SIG-M5 treated with dmso at 0.1 percent for 504 hours (cell line): ENCODE measurements around the gene NIT1.
"Not testable (repeated sequence)": the region's sequence is repeated elsewhere in the genome, so short reads cannot be mapped to it uniquely, and the experiment has no call there.

ENCODE experiments used
- DNase-seq: peaks from one replicate; lab custom pipeline; 2025; ENCODE audit not compliant: unreplicated experiment; lab: John Stamatoyannopoulos, UW

The NIT1 gene

GRCh38 chr1:161111527-161111926, 6.4 kb upstream of the NIT1 start:
- peak; percentile 62 for DNase-seq

DNA sequence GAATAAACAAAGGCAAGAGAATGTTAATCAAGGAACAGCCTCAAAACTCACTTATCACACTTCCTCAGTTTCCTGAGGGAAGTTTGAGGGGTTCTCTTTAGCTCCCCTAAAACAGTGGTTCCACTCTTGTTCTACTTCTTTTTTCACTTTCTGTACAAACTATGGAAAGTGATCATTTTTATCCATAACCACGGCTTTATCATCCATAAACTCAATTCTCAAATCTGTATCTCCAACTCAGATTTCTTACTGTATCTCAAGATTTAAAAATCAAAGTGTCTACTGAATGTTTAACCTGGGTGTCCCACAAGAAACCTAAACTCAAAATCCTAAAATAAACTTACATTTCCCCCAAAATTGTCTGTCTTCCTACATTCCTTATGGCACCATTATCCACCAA, 4.0 kb upstream of the NIT1 start:
- DNase-seq = no peak

- DNase-seq = no peak
Observed at GRCh38 chr1:161114556-161114955, 3.3 kb upstream of the NIT1 start.

DNA sequence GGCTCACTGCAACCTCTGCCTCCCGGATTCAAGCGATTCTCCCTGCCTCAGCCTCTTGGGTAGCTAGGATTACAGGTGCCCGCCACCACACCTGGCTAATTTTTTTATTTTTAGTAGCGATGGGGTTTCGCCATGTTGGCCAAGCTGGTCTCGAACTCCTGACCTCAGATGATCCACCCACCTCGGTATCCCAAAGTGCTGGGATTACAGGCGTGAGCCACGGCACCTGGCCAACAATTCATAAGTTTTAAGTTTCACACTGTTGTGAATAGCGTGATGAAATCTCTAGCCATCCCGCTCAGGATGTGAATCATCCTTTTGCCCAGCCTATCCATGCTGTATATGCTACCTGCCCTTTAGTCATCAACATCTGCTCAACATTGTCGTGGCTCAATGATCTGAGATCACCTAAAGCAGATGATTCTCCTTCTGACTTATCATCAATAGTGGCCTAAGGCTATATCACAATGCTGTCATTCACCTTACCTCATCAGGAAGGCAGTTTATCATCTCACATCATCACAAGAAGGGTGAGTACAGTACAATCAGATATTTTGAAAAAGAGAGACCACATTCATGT, 2.7 kb upstream of the NIT1 start:
- DNase-seq = peak; percentile 75

- DNase-seq = not testable (repeated sequence)
Observed at GRCh38 chr1:161115961-161116360, 1.9 kb upstream of the NIT1 start.

DNA sequence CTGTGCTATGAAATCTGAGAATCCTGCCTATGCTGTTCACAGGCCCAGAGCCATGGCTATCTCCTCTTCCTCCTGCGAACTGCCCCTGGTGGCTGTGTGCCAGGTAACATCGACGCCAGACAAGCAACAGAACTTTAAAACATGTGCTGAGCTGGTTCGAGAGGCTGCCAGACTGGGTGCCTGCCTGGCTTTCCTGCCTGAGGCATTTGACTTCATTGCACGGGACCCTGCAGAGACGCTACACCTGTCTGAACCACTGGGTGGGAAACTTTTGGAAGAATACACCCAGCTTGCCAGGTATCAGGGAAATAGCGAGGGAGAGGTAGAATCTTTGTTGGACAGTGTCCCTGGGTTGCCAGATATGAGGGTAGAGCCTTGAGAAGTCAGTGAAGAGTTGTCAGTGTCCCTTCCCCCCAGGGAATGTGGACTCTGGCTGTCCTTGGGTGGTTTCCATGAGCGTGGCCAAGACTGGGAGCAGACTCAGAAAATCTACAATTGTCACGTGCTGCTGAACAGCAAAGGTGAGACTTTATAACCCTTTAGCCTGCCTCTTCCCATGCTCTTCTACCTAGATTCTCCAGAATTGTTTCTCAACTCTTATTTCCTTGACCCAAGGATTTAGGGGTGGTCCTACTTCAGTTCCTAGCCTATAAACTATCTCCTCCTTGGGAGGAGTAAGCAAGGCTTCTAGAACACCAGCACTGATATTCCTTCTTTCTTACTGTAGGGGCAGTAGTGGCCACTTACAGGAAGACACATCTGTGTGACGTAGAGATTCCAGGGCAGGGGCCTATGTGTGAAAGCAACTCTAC, 1.4 kb downstream of the NIT1 start:
- DNase-seq = peak; percentile 90

DNA sequence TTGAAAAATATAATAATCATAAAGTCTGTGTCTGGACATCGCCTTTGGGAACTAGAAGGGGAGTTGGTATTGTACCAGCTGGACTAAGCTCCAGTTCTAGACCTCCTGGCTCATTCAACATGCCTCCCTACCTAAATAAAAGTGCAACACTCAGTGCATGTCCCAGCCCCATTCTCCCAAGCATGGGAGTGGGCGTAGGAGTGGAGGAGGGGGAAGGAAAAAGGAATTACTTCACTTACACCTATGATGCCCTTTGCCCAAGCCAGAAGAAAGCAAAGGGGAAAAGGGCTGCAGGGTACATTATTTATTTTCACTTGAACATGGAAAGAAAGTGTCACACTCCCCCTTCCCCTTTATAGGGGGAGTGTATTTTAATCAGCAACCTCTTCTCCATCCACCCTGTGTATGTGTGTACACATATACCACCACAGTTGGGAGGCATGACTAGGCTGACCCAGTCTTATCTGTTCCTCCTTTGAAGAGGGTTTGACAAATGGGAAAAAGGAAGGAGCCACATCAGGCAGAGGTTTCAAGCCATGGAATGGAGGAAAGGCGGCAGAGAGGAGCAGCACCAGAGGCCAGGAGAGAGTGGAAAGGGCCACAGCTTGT, 3.2 kb downstream of the NIT1 start:
- no peak for DNase-seq

DNA sequence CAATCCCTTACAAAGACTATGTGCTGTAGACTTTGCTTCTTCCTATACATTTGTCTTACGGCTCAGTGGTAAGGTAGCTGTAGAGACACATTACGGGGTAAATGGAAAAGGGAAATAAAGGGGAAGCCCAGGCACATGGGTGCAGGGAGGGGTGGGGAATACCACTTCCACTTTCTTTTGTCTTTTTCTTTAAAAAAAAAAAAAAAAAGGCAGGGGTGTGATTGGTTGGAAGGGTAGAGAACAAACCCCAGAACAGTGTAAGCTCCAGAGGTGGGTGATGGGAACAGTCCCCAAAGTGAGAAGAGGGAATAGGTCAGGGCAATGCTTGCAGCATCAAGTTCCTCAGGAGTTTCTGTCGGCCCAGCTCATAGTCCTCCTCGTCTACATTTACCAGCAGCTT, 3.9 kb downstream of the NIT1 start:
- peak; percentile 86 for DNase-seq

GRCh38 chr1:161122967-161123366, 5.1 kb downstream of the NIT1 start:
- no peak for DNase-seq

- peak; percentile 63 for DNase-seq
Observed at GRCh38 chr1:161127649-161128048, 9.7 kb downstream of the NIT1 start.

DNA sequence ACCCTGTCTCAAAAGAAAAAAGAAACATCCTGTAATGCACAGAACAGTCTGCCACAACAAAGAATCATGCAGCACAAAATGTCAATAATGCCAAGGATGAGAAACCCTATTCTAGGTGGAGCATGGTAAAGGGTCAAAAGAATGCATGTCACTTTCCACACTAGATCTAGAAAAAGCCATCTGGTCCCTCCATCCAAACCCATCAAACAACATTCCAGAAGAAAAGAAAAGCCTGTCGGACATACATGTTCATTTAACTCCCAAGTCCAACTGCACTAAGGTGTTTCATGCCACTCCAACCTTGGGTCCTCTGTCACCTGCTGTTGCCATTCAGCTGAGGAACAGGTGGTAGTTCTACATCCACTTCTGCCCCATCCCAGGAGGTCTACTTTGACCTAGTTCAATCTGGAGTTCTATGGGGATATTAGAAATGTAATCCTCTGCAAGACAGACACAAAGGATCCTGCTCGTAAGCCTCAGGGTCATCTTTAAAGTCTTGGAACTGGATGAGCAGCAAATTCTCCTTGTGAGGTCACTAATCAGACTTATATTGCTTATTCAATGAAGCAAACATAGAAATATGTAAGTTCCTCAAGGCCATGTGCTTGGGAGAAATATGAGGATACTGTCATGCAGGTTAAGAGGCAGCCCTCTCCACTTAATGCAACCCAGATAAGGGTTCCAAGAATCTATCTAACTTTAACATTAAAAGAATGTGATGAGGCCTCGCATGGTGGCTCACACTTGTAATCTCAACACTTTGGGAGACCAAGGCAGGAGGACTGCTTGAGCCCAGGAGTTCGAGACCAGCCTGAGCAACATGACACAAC, 10.9 kb downstream of the NIT1 start:
- DNase-seq = no peak

DNA sequence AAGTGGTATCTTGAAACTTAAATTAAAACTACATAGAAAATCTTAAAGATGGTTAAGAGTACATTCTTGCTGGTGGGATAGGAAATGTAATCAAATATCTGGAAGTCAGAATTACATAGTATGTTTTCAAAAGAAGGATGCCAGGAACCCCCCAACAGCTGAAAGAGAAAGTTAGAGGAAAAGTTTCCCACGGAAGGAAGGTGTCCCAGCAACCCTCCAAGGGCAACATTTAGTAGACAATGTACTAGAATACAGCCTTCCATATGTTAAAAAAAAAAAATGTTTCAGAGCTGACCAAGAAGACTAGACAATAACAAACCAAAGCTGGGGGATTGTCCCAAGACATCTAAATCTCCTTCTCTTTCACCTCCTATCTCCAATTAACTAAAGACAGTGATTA, 12.4 kb downstream of the NIT1 start:
- no peak for DNase-seq

GRCh38 chr1:161131523-161132409, 13.9 kb downstream of the NIT1 start:
- DNase-seq = peak; percentile 51

GRCh38 chr1:161132410-161133219, 14.7 kb downstream of the NIT1 start, which contains the start of gene DEDD:
TSS of gene DEDD (minus strand) at chr1:161132667. CDS start at chr1:161124462, 8,205 bp downstream.
- DNase-seq = peak; percentile 100

- DNase-seq = no peak
Observed at GRCh38 chr1:161133220-161133740, 15.4 kb downstream of the NIT1 start.

DNA sequence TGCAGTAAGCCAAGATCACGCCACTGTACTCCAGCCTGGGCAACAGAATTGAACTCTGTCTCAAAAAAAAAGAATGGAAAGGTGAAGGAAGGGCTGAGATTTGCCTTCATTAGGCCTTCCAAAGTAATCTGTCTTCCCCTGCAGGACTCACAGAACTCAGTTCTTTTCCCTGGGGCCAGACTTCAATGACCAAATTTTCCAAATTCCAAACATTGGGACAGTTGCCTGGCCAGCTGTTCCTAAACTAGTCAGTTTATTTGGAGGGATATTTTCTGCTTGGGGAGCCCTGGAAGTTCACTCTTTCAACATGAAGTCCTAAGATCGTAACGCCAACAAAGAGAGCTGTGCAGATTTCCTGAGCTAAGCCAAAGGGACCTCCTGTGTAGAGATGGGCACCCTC, 20.0 kb downstream of the NIT1 start:
- DNase-seq = no peak

- no peak for DNase-seq
Observed at GRCh38 chr1:161138431-161138830, 20.5 kb downstream of the NIT1 start.

DNA sequence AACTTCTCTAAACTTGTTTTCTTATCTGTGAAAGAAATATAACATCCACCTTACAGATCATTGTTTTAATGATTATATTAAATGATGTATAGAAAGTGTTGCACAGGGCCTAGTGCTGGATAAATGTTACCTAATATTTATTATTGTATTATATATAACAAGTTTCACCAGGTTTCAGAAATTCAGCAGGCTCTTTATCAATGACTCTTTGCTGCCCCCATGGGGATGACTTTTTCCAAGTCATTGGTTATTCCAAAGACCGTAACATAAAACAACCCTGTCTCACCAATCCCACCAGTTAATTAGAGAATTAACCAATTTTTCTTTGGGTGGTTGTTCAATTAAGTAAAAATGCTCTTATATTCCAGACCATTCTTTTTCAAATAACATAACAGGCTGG, 21.9 kb downstream of the NIT1 start:
- peak; percentile 59 for DNase-seq

DNA sequence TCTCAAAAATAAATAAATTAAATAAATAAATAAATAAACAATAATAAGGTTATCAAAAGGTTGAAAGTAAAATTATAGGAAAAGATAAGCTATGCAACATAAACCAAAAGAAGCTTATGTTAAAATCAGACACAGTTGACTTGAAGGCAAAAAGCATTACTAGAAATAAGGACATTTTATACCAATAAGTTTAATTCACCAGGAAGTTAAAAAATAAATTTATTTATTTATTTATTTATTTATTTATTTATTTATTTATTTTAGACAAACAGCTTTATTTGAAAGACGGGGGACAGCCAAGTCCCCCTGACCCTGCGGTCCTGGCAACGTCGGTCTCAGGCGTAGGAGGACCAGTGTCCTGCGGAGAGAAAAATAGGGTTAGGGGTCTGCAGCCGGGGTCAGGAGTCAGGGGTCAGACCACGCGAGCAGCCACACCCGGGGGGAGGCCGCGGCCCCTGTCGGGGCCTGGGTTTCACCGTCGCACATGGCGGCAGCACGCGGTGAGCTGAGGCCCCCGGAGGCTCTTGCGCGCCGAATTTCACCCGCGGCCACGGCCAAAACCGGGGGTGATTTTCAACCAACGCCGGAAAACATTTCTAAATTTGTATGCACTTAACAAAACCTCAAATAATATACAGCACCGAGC, 23.0 kb downstream of the NIT1 start:
- DNase-seq = no peak
